ENCODE measurements around the gene PKD2L1. TPM values are rescaled to one million over a fixed set of nuclear protein-coding genes. Genes with fewer than 3 reads are reported as not detected.

The PKD2L1 gene
- polyA plus RNA-seq, 1 donor from 2014 or later: not detected

DNA sequence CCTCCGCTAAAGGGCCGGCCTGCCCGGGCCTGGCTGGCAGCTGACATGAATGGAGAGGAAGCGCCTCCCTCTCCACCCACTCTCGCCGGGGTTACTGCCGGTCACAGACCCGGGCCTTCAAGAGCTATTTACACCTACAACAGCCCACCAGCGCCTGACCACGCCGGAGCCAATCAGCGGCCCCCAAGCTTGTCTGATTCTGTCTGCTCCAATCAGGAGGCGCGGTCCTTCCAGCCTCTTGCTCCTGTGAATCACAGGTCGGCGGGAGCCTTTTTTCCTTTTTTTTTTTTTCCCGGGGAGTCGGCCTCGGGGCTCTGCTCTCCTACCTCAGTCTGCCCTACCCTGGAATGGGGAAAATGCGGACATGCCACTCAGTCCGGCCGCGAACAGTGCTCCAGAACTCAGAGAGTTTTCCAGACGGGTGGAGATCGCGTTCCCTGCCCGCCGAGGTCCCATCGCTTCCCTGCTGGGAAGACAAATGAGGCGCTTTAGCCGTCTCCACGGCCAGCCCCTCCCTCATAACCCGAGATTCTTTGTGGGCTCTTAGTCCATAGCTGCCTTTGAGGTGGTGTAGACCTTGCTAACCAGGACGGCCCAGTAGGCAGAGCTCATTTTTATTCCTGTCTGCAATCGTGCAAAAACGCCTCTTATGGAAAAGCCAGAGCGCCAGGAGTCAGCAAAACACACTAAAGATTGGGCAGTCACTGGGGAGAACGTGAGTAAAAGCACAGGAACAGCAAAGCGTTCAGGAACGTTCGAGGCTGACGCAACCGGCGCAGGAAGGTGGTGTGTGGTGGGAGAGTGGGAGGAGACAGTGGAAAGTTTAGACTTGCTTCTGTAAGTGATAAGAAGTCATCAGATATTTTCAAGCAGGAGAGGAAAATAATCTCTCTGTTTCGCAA, 43.5 kb upstream of the PKD2L1 start:
- H3K4me3 ChIP-seq (ENCODE audit: low read length): peak overlapping the region; percentile 78
- H3K79me2 ChIP-seq (replicated peaks; ENCODE audit: insufficient read depth, low read length): peaks cover 10% of the 10 kb centered on the region
- peak overlapping the region; percentile 99 for H3K4me2 ChIP-seq (ENCODE audit: low read length)
- H3F3A ChIP-seq (ENCODE audit: insufficient read depth, low read length, poor library complexity, severe bottlenecking): peaks cover 6% of the 10 kb centered on the region
- no peaks in the 10 kb centered on the region for H3K9me2 ChIP-seq (ENCODE audit: insufficient read depth, low read length)
- peak overlapping the region; percentile 90 for H3K27ac ChIP-seq (ENCODE audit: low read length)
- H3K9me3 ChIP-seq (ENCODE audit: low read length): no peaks in the 10 kb centered on the region
- no peaks in the 10 kb centered on the region for H3K36me3 ChIP-seq (ENCODE audit: insufficient read depth, low read length)
- H3K27me3 ChIP-seq (ENCODE audit: insufficient read depth, low read depth, low read length): no peaks in the 10 kb centered on the region
- peak overlapping the region; percentile 80 for H2AFZ ChIP-seq (ENCODE audit: low read depth, low read length)
- TF ChIP-seq EZH2 (IDR thresholded peaks at IDR 0.05; ENCODE audit: borderline replicate concordance, insufficient read depth, low read length, poor library complexity, severe bottlenecking) (no peak), EP300 (conservative IDR thresholded peaks at IDR 0.05; ENCODE audit: poor library complexity, severe bottlenecking) (no peak), SMC3 (conservative IDR thresholded peaks at IDR 0.05; ENCODE audit: poor library complexity) (peak; percentile 7), MXI1 (conservative IDR thresholded peaks at IDR 0.05; ENCODE audit: poor library complexity, severe bottlenecking) (peak; percentile 28), TAF1 (IDR thresholded peaks at IDR 0.05; ENCODE audit: low read depth) (peak; percentile 83), RAD21 (conservative IDR thresholded peaks at IDR 0.05) (no peak), REST (IDR thresholded peaks at IDR 0.05; ENCODE audit: borderline replicate concordance) (peak; percentile 74), POLR2AphosphoS5 (IDR thresholded peaks at IDR 0.05) (peak; percentile 51)
- TF ChIP-seq, protein P1, sequence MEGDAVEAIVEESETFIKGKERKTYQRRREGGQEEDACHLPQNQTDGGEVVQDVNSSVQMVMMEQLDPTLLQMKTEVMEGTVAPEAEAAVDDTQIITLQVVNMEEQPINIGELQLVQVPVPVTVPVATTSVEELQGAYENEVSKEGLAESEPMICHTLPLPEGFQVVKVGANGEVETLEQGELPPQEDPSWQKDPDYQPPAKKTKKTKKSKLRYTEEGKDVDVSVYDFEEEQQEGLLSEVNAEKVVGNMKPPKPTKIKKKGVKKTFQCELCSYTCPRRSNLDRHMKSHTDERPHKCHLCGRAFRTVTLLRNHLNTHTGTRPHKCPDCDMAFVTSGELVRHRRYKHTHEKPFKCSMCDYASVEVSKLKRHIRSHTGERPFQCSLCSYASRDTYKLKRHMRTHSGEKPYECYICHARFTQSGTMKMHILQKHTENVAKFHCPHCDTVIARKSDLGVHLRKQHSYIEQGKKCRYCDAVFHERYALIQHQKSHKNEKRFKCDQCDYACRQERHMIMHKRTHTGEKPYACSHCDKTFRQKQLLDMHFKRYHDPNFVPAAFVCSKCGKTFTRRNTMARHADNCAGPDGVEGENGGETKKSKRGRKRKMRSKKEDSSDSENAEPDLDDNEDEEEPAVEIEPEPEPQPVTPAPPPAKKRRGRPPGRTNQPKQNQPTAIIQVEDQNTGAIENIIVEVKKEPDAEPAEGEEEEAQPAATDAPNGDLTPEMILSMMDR (IDR thresholded peaks at IDR 0.05; ENCODE audit: poor library complexity, severe bottlenecking): peak; percentile 5
- H3K9ac ChIP-seq (ENCODE audit: low read length): peak overlapping the region; percentile 84
- no peaks in the 10 kb centered on the region for H4K20me1 ChIP-seq (ENCODE audit: insufficient read depth)

DNA sequence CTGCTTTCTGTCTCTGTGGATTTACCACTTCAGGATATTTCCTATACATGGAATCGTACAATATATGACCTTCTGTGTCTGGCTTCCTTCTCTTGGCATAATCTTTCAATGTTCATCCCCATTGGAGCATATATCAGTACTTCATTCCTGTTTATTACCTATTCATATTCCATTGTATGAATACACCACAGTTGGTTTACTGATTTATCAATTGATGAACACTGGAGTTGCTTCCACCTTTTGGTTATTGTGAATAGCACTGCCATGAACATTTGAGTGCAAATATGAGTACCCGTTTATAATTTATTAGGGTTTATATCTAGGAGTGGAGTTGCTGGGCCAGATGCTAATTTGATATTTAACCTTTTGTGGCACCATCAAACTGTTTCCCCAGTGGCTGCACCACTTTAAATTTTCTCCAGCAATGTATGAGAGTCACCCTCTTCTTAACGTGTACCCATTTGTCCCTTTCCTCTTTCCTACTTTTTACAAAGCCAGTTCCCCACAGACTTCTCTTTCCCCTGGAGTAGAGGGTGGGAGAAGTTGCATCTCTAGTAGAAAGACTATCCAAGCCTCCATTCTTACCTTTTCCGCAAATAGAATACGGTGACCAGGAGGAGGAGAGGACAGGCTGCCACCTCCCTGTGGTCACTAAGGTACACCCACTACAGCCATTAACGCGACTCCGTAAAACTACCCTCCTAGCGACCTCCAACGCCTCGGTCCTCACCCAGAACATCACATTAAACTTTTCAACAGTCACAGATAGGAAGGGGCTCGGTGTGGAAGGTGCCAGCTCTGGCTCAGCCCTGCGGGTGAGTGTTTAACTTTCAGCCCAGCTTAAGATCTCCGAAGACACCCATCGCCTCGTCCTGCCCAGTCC, 42.6 kb upstream of the PKD2L1 start:
- H2AFZ ChIP-seq (ENCODE audit: low read depth, low read length): peak overlapping the region; percentile 80
- peaks cover 6% of the 10 kb centered on the region for H3F3A ChIP-seq (ENCODE audit: insufficient read depth, low read length, poor library complexity, severe bottlenecking)
- no peaks in the 10 kb centered on the region for H3K36me3 ChIP-seq (ENCODE audit: insufficient read depth, low read length)
- H4K20me1 ChIP-seq (ENCODE audit: insufficient read depth): no peaks in the 10 kb centered on the region
- H3K4me3 ChIP-seq (ENCODE audit: low read length): peak overlapping the region; percentile 78
- peak overlapping the region; percentile 99 for H3K4me2 ChIP-seq (ENCODE audit: low read length)
- peak overlapping the region; percentile 90 for H3K27ac ChIP-seq (ENCODE audit: low read length)
- H3K9me2 ChIP-seq (ENCODE audit: insufficient read depth, low read length): no peaks in the 10 kb centered on the region
- peak overlapping the region; percentile 84 for H3K9ac ChIP-seq (ENCODE audit: low read length)
- H3K79me2 ChIP-seq (replicated peaks; ENCODE audit: insufficient read depth, low read length): peaks cover 10% of the 10 kb centered on the region
- TF ChIP-seq RAD21 (conservative IDR thresholded peaks at IDR 0.05) (no peak), POLR2AphosphoS5 (IDR thresholded peaks at IDR 0.05) (no peak), TAF1 (IDR thresholded peaks at IDR 0.05; ENCODE audit: low read depth) (no peak), EZH2 (IDR thresholded peaks at IDR 0.05; ENCODE audit: borderline replicate concordance, insufficient read depth, low read length, poor library complexity, severe bottlenecking) (no peak), REST (IDR thresholded peaks at IDR 0.05; ENCODE audit: borderline replicate concordance) (no peak), MXI1 (conservative IDR thresholded peaks at IDR 0.05; ENCODE audit: poor library complexity, severe bottlenecking) (no peak), SMC3 (conservative IDR thresholded peaks at IDR 0.05; ENCODE audit: poor library complexity) (no peak), EP300 (conservative IDR thresholded peaks at IDR 0.05; ENCODE audit: poor library complexity, severe bottlenecking) (no peak)
- TF ChIP-seq, protein P1 (IDR thresholded peaks at IDR 0.05; ENCODE audit: poor library complexity, severe bottlenecking): no peak
- H3K9me3 ChIP-seq (ENCODE audit: low read length): no peaks in the 10 kb centered on the region
- no peaks in the 10 kb centered on the region for H3K27me3 ChIP-seq (ENCODE audit: insufficient read depth, low read depth, low read length)
